ENCODE measurements around the gene AGPS.

- TF ChIP-seq GATA3 (IDR thresholded peaks at IDR 0.05; ENCODE audit: low read depth, low read length) (no peak), GATA2 (IDR thresholded peaks at IDR 0.05; ENCODE audit: low read depth, low read length) (no peak)
Observed at GRCh38 chr2:177391822-177392372, 676 bp upstream of the AGPS start.

Measured in SH-SY5Y (cell line).